AG10803 (cell line): ENCODE data around the gene METTL14.

Experiments used
- DNase-seq: peaks from one replicate; pipeline ENCODE4 v3.0.0; 2010; ENCODE audit warnings: low read depth
- H3K4me3 ChIP-seq: 2 replicates; pipeline ENCODE4 v1.5.1; 2011; ENCODE audit warnings: mild to moderate bottlenecking, low read length, control low read depth
- TF ChIP-seq, protein P1 (sequence below): conservative IDR thresholded peaks from 2 replicates; pipeline ENCODE4 v1.5.1; 2011; ENCODE audit warnings: mild to moderate bottlenecking, low read length, control low read depth, inconsistent platforms

Gene METTL14

DNA sequence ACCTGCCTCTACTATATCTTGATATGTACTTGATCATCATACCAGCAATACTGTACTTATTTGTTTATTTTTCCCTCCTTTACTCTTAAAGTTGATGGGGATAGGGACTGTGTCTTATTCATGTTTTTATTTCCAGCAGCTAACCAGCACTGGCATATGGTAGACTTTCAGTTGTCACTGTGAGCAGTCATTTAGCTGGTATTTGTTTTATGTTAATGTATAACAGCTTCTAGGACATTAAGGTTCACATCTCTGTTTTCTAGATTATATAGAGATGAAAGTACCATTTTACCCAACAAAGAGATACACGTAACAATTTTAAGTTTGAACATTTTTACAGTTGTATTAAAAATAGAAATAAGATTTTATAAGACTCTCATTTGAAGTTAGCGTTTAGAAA lies 17.9 kb downstream of the METTL14 start:
- TF ChIP-seq, protein P1, sequence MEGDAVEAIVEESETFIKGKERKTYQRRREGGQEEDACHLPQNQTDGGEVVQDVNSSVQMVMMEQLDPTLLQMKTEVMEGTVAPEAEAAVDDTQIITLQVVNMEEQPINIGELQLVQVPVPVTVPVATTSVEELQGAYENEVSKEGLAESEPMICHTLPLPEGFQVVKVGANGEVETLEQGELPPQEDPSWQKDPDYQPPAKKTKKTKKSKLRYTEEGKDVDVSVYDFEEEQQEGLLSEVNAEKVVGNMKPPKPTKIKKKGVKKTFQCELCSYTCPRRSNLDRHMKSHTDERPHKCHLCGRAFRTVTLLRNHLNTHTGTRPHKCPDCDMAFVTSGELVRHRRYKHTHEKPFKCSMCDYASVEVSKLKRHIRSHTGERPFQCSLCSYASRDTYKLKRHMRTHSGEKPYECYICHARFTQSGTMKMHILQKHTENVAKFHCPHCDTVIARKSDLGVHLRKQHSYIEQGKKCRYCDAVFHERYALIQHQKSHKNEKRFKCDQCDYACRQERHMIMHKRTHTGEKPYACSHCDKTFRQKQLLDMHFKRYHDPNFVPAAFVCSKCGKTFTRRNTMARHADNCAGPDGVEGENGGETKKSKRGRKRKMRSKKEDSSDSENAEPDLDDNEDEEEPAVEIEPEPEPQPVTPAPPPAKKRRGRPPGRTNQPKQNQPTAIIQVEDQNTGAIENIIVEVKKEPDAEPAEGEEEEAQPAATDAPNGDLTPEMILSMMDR = no peak
- no peak for DNase-seq
- no peak overlapping the region for H3K4me3 ChIP-seq

DNA sequence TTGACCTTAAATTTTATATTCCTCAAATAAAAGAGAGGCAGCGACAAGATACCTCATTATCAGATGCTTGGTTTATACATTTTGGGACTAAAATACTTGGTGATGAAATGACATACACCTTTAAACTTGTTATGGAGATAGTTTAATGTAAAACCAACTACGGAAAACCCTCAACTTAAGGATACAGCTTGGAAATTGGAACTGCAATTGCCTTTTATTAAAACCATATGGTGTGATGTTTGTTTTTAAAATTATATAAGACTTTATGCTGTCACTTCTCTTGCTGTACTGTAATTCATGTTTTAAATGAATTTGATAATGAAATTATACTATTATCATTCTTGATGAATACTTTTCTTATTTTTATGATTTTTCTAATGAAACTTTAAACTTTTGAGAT lies 25.9 kb downstream of the METTL14 start:
- TF ChIP-seq, protein P1 = no peak
- peak; percentile 24 for DNase-seq
- H3K4me3 ChIP-seq = no peak overlapping the region

DNA sequence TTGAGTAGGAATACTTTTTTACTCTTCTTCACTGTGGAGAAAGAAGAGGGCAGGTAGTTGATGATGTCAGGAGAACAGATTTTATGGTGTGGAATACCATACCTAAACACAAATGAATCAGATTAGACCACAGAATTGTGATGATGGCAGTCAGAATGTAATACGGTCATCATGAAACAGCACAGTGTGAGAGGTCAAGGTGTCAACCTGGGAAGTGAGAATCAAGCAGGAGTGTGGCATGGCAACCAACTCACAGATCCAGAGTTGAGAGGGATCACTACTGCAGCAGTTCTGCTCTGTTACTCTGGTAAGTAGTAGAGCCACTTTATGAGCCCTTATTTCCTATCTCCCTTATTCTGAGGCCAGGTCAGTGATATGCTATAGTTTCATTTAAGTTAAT lies 27.7 kb downstream of the METTL14 start:
- TF ChIP-seq, protein P1 = no peak
- no peak overlapping the region for H3K4me3 ChIP-seq
- DNase-seq = no peak

DNA sequence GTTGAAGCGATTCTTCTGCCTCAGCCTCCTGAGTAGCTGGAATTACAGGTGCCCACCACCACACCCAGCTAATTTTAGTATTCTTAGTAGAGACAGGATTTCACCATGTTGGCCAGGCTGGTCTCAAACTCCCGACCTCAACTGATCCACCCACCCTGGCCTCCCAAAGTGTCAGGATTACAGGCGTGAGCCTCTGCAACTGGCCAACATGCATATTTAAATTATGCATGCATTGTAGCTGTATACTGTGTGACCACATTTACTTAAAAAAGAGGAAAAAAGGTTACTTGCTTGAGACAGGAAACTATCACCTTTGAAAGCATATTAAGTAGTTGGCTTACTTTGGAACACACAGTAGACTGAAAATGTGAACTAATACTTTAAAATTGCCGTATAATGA lies 29.5 kb downstream of the METTL14 start:
- no peak for DNase-seq
- TF ChIP-seq, protein P1 = no peak
- no peak overlapping the region for H3K4me3 ChIP-seq

DNA sequence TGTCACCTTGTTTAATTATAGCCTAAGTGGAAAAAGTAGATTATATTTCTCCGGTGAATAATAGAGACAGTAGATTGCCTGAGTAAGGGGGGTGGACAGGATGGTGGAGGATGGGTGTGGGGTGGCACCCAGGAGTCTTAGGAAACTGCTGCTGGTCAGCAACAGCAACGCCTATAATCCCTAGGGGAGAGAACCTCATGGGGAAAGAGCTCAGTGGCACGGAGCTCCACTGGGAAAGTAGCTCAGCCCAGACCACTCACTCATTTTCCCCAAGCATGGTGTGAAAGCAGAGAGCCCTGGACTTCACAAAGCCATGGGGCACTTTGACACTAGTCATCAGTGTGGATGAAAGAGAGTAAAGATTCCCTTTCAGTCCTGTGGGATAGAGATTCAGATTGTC lies 31.1 kb downstream of the METTL14 start:
- TF ChIP-seq, protein P1 = no peak
- DNase-seq = no peak

DNA sequence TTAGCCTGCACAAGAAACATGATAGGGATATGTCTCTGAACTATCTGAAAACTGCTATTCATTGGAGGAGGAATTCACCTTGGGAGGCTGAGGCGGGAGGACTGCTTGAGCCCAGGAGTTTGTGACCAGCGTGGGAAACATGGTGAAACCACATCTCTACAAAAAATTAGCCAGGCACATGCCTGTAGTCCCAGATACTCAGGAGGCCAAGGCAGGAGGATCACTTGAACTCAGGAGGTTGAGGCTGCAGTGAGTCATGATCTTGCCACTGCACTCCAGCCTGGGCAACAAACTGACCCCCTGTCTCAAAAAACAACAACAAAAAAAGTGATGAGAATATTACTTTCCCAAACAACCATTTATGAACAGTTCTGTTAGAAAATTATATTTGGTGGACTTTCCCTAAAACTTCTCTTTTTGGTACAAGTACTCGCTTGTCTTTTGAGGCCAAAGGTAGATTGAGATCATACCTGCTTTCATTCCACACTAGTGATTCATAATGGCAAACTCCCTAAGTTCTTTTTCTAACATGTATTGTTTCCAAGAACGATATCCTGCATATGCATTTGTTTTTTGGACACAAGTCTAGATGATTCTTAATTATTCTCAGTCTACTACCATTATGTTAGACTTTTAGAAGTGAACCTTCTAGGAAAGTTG lies 33.4 kb downstream of the METTL14 start:
- no peak for DNase-seq
- no peak overlapping the region for H3K4me3 ChIP-seq
- TF ChIP-seq, protein P1 = no peak

More for the DNA sequence above, 31.1 kb downstream of the METTL14 start:
- H3K4me3 ChIP-seq = no peak overlapping the region

DNA sequence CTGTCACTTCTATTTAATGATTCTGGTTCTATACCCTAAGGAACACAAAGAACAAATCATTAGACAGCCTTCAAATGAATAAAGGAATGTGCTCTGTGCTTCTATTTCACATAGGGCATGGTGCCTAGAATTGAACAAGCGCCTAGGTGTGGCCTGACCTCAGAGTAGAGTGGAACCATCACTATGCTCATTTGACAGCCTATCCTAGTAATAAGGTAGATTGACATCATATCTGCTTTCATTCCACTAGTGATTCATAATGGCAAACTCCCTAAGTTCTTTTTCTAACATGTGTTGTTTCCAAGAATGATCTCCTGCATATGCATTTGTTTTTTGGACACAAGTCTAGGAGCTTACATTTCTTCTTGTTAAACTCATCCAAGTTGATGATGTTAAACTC lies 36.6 kb downstream of the METTL14 start:
- TF ChIP-seq, protein P1 = no peak

More for the DNA sequence above, 36.6 kb downstream of the METTL14 start:
- no peak for DNase-seq
- no peak overlapping the region for H3K4me3 ChIP-seq
